DMS 273 treated with DMSO at 0.1 percent for 48 hours (cell line): ENCODE results near the gene ATP5F1E.
A peak's percentile ranks its signal among the peaks of the same experiment; 100 is the strongest.
"Not testable (repeated sequence)": the region's sequence is repeated elsewhere in the genome, so short reads cannot be mapped to it uniquely, and the experiment has no call there.

ENCODE experiments used
- DNase-seq: peaks from one replicate; lab custom pipeline; 2025; lab: John Stamatoyannopoulos, UW

Gene ATP5F1E

GRCh38 chr20:59042796-59043631, 10.9 kb upstream of the ATP5F1E start:
- peak; percentile 53 for DNase-seq

- DNase-seq, result no peak
Observed at GRCh38 chr20:59042151-59042795, 10.1 kb upstream of the ATP5F1E start, which contains the start of gene PRELID3B. Gene PRELID3B (minus strand): TSS chr20:59042786. CDS start chr20:59042730, 56 bp downstream.

- not testable (repeated sequence) for DNase-seq
Observed at GRCh38 chr20:59041487-59041886, 9.4 kb upstream of the ATP5F1E start.

- DNase-seq, result no peak
Observed at GRCh38 chr20:59040667-59041066, 8.5 kb upstream of the ATP5F1E start.

DNA sequence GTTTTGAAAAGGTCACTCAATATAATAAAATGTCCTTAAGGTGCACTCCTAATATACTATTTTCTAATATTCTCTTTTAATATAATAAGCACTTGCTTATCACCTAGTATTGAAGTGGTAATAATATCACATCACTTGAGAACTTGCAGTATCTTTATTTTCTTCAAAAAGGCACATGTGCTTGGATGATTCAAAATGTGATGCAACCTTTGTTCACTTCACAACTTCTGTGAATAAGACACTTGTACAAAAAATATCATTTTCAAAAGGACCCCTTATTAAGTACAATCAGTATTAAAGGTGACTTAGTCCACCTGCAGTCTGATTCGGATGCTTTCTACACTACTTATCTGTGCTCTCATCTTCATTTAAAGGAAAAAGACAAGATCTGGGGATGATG, 7.1 kb upstream of the ATP5F1E start:
- DNase-seq, result no peak

- no peak for DNase-seq
Observed at GRCh38 chr20:59037386-59037785, 5.3 kb upstream of the ATP5F1E start.

DNA sequence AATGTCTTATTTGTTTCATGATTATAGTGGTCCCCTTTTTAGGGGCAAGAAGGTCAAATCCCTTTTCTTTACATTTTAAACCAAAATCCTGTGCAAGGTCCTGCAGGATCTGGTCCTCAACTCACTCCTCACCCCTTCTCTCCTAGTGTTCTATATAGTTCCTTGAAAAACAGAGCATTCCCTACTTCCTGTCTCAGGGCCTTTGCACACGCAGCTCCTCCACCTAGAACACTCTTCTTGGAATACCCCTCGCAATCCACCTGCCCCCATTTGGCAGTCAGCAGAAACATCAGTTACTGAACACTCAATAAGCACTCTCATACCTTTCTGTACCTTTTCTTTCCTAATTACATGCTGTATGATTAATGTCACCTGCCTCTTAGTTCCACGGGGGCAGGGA, 3.2 kb upstream of the ATP5F1E start:
- DNase-seq, result no peak

DNA sequence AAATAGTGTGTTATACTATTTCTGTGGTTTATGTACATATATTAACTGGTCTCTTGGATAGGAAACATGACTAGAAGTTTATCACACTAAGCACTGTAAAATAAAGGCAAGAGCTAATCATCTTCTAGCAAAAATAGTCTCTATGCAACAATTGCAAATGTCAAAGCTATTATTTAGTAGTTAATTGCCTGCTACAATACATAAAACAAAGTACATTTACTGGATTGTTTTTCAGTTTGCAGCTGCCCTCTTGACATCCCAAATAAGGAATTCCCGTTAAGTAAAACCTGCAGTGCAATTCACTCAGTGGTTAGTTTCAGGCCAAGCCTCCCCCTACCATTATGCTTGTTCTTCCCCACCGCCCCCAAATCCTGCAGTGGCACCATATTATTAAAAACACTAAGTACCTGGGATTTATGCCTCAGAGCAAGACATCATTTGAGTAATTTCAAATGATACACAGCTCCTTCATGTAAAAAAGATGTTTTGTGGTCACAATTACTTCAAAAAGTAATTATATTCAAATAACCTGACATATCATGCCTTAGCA, 1.6 kb upstream of the ATP5F1E start:
- no peak for DNase-seq

DNA sequence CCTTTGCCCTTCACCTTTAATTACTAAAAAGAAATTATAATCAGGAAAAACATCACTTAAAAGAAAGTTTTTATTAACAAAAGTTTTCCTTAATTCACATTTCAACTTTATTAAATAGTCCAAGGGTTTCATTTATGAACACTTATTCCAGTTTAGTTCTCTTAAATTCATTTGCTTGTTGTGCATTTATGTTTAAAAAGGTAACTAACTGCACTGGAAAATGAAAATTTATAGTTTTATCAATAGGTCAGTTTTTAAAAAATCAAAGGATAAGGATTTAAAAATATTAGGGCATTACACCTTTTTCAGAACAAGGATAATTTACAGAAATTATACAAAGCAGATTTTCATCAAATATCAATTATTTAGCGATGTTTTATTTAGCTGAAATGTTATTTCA, 958 bp upstream of the ATP5F1E start:
- no peak for DNase-seq

DNA sequence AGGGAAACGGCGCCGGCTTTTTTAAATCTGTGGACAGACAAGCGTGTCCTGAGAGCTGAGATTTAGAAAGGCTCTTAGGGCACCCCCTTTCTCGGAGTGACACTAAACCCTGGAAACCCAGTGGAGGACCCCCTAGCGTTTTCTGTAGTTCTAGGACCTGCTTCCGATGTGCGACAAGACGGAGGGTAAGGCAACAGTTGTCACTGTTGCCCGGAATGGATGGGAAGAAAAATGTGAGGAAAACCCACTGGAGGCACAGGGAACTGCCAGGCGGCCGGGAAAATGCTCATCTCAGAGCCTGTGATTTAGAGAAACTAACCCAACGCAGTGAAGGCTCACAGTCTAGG, 551 bp upstream of the ATP5F1E start:
- DNase-seq, result peak; percentile 80

GRCh38 chr20:59031564-59032022, 542 bp downstream of the ATP5F1E start:
- no peak for DNase-seq

DNA sequence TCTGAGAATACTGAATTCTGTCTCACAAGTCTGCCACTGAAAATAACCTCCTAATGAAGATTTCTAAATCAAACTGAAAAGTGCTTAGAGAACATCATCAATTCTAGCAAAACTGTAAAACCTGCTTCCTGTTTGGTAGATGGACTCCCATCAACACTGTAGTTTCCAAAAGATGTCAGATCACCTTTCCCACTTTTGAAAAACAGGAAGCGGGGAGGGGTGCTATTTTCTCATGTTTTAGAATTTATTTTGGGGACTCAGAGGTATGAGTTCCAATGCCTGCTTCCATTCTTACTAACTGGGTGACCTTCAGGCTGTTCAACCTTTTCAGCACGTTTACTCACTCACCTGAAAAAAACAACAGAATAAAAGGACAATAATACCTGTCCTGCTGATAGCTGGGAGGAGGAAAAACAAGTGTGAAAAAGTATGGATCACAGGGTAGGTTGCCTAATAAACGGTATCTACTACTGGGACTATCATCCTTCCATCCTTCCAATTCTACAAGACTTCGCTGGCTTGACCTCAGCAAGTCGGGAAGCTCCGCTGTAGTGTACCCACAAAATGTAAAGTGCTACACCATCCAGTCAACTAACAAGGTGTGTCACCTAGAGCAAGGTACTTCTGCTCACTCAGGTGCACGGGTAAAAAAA, 1.1 kb downstream of the ATP5F1E start:
- no peak for DNase-seq

- DNase-seq, result no peak
Observed at GRCh38 chr20:59028812-59029211, 3.3 kb downstream of the ATP5F1E start.

GRCh38 chr20:59027741-59028320, 4.3 kb downstream of the ATP5F1E start:
- DNase-seq, result no peak

DNA sequence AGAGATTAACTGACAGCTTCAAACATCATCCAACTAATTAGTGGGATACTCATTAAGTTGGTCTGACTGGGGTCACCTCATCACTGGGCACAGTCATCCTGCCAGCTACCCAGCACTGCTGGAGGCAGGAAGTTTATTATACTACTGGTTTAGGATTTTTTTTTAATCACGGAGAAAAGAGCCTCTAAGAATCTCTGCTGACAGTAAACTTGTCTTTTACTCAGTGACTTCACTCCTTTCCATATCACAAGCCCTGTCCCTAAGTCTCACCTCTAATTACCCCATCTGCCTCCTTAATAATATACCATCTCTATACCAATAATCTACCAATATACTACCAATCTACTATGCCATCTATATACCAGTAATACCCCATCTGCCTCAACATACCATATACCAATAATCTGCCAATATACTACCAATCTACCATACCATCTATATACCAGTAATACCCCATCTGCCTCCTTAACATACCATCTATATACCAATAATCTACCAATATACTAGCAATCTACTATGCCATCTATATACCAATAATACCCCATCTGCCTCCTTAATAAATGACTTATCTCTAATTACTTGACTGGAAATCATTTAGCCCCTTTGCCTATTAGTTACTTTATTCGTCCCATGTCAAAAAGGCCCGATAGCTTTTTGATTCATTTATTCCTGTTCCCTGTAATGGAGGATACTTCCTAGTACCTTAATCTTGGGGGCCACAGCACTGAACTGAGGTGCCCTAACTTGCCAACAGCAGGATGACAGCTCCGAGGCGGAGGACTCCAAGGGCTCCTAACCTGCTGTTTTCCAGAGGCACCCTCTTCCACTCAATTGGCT, 5.0 kb downstream of the ATP5F1E start:
- no peak for DNase-seq

DNA sequence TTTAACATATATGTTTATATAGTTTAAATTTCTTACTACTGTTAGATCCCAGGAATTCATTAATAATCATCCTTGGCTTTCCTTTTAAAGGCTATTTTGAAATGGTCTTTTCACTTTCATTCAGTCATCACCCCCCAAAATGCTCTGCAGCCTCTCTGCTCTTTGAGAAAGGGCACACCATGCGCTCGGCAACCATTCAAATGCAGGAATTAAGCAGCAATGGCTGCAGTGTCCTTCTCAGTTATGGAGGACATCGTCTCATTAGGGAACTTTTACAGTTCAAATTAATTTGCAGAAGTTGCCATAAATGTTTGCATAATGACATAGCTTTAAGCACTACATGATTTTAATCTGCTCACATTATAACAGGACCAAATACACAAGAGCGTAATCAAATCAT, 6.6 kb downstream of the ATP5F1E start:
- no peak for DNase-seq

GRCh38 chr20:59025086-59025485, 7.0 kb downstream of the ATP5F1E start:
- DNase-seq, result no peak

- DNase-seq, result no peak
Observed at GRCh38 chr20:59024111-59024530, 8.0 kb downstream of the ATP5F1E start.

- no peak for DNase-seq
Observed at GRCh38 chr20:59023616-59024015, 8.5 kb downstream of the ATP5F1E start.

GRCh38 chr20:59022754-59023153, 9.4 kb downstream of the ATP5F1E start:
- no peak for DNase-seq

- no peak for DNase-seq
Observed at GRCh38 chr20:59020938-59021551, 11.1 kb downstream of the ATP5F1E start.
